ENCODE measurements around the gene OST4.

Gene OST4

DNA sequence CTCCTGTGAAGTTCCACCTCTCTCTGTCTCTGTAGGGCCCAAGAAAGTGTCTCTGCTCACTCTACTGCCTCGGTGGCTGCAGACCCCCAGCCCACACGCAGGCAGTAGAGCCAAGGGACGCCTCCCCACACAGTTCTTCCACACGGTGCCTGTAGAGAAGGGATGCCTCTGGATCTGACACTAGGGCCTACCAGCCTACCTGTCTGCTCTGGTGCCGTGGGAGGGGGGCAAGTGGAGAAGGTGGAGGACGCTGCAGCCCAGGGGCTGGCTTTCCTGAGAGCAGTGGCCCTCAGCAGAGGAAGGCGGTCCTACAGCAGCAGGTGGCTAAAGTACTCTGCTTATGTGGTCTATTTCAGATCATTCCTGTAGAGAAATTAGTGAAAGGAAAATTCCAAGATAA is 47.7 kb downstream of the OST4 start:
- no peak for DNase-seq

DNA sequence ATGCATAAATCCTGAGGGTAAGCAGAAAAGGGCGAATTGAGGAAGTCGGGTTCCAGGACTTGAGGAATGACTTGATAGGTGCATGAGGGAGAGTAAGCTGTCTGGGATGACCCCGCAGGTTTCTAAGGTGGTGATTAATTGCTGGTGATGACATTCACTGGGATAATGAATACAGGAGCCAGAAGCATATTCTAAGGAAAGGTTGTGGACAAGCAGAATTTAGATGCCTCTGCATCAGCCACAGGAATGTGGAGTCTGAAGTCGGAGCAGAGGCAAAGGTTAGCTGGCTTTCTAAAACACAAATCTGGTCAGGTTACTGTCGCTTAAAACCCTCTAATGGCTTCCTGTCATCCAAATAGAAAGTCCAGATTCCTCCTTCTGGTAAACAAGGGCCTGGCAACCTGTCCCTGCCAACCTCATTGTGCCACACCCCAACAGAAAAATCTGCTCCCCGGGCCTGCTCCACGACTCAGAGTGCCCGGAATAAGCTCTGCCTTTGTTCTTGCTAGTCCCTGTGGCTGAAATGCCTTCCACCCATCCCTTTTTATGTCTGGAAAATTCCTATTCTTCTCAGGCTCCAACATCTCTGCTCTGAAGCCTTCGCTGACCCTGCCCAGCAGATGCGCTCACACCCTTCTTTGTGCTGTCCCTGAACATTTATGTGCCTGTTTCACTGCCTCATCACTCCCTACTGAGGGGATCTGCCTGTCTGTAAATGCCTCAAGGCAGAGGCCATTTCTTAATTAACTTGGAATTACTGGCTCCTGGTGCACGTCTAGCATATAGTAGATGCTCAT is 50.0 kb downstream of the OST4 start:
- DNase-seq, result no peak

Data from NCI-H510A (cell line).